ENCODE results near the gene ITPR1. TPM values are rescaled to one million over a fixed set of nuclear protein-coding genes. Genes with fewer than 3 reads are reported as not detected.

The ITPR1 gene
- total RNA-seq, 1 experiment from 2014 or later, result 7.5 TPM

GRCh38 chr3:4887177-4887576, 394.0 kb downstream of the ITPR1 start:
- Mint-ChIP-seq H3K36me3 (ENCODE audit: insufficient read depth, unreplicated experiment) (no peaks in the 10 kb centered on the region), H3K4me3 (ENCODE audit: unreplicated experiment) (no peak overlapping the region), H3K27me3 (ENCODE audit: insufficient read depth, unreplicated experiment) (no peaks in the 10 kb centered on the region), H3K9me3 (ENCODE audit: unreplicated experiment) (no peaks in the 10 kb centered on the region), H3K27ac (ENCODE audit: low read depth, unreplicated experiment) (no peak overlapping the region), H3K4me1 (ENCODE audit: insufficient read depth, unreplicated experiment) (peaks cover 6% of the 10 kb centered on the region)
- TF ChIP-seq, protein P1, sequence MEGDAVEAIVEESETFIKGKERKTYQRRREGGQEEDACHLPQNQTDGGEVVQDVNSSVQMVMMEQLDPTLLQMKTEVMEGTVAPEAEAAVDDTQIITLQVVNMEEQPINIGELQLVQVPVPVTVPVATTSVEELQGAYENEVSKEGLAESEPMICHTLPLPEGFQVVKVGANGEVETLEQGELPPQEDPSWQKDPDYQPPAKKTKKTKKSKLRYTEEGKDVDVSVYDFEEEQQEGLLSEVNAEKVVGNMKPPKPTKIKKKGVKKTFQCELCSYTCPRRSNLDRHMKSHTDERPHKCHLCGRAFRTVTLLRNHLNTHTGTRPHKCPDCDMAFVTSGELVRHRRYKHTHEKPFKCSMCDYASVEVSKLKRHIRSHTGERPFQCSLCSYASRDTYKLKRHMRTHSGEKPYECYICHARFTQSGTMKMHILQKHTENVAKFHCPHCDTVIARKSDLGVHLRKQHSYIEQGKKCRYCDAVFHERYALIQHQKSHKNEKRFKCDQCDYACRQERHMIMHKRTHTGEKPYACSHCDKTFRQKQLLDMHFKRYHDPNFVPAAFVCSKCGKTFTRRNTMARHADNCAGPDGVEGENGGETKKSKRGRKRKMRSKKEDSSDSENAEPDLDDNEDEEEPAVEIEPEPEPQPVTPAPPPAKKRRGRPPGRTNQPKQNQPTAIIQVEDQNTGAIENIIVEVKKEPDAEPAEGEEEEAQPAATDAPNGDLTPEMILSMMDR (IDR thresholded peaks at IDR 0.05; ENCODE audit: unreplicated experiment), result no peak
- CTCF ChIA-PET, result no interaction called here
- intact Hi-C loops (cut with micrococcal nuclease), result no loop called here
- DNase-seq (ENCODE audit: unreplicated experiment), result no peak
- BruUV-seq (replicated peaks), result no TSS peak
- POLR2A ChIA-PET, result no interaction called here

DNA sequence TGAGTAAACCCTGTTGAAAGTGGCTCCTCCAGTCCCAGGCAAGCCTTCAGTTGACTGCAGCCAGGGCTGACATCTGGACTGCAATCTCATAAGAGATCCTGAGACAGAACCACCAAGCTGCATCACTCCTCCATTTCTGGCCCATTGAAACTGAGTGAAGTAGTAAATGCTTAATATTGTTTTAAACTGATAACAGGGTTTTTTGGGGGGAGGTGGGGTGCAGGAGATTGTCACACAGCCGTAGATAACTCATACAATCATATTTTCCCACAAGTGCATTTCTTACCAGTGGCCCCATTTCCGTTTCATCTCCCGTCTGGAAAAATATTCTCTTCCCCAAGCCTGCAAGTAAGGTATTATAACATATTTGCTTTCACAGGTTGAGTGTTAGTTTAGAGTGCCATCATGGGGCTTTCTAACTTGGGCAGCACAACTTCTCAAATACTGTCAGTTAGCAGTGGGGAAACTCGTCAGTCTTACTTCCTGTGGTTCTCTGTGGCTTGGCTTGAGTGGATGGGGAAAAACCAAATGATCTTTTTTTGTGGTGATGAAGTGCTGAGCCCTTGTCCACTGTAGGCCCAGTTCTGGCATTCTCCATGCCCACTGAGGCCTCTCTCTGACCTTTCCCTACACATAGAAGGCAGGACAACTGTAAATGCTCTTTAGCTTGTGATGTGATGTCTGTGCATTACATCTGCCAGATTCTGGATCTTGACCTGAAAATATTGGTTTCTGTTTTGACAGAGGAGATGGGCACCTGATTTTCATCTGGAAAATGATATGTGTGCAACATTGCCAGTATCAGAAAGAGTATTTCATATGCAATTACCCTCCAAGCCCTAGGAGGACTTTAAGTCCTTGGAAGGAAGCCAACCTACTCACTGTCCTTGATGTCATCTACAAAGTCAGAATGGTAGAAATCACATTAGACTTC, 396.0 kb downstream of the ITPR1 start:
- H3K4me1 Mint-ChIP-seq (ENCODE audit: insufficient read depth, unreplicated experiment), result peaks cover 6% of the 10 kb centered on the region
- no peaks in the 10 kb centered on the region for H3K9me3 Mint-ChIP-seq (ENCODE audit: unreplicated experiment)
- H3K27me3 Mint-ChIP-seq (ENCODE audit: insufficient read depth, unreplicated experiment), result no peaks in the 10 kb centered on the region
- intact Hi-C loops (cut with micrococcal nuclease), result no loop called here
- no peaks in the 10 kb centered on the region for H3K36me3 Mint-ChIP-seq (ENCODE audit: insufficient read depth, unreplicated experiment)
- CTCF ChIA-PET, result interaction anchor here (1.1 kb wide), 1 partner anchor 16 kb away, joined by 3 read pairs; no protein-coding TSS in a partner anchor
- H3K4me3 Mint-ChIP-seq (ENCODE audit: unreplicated experiment), result no peak overlapping the region
- DNase-seq (ENCODE audit: unreplicated experiment), result no peak
- no TSS peak for BruUV-seq (replicated peaks)
- POLR2A ChIA-PET, result no interaction called here
- H3K27ac Mint-ChIP-seq (ENCODE audit: low read depth, unreplicated experiment), result no peak overlapping the region
- TF ChIP-seq, protein P1 (IDR thresholded peaks at IDR 0.05; ENCODE audit: unreplicated experiment), result no peak

DNA sequence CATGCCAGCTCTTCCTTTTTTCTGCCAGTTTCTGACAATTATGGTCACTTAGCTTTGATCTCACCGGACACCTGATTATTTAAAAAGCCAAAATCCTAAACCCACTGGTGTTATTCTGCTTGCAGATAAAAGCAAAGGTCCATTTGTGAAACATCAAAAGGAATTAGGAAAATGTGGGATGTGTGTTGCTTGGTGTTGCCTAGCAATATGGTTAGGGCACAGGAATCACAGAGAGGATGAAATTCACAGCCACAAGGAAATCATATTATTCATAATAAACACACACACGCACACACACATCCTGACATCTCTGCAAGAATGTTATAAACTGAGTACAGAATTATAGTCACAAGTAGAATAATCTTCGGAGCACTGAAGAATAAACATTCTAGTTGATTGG, 396.7 kb downstream of the ITPR1 start:
- Mint-ChIP-seq H3K4me1 (ENCODE audit: insufficient read depth, unreplicated experiment) (peaks cover 6% of the 10 kb centered on the region), H3K27me3 (ENCODE audit: insufficient read depth, unreplicated experiment) (no peaks in the 10 kb centered on the region), H3K36me3 (ENCODE audit: insufficient read depth, unreplicated experiment) (no peaks in the 10 kb centered on the region), H3K9me3 (ENCODE audit: unreplicated experiment) (no peaks in the 10 kb centered on the region), H3K27ac (ENCODE audit: low read depth, unreplicated experiment) (no peak overlapping the region), H3K4me3 (ENCODE audit: unreplicated experiment) (no peak overlapping the region)
- ChIA-PET CTCF (interaction anchor here (1.1 kb wide), 1 partner anchor 15 kb away, joined by 3 read pairs; no protein-coding TSS in a partner anchor), POLR2A (no interaction called here)
- TF ChIP-seq, protein P1 (IDR thresholded peaks at IDR 0.05; ENCODE audit: unreplicated experiment), result no peak
- no peak for DNase-seq (ENCODE audit: unreplicated experiment)
- no TSS peak for BruUV-seq (replicated peaks)
- intact Hi-C loops (cut with micrococcal nuclease), result no loop called here

- Mint-ChIP-seq H3K27me3 (ENCODE audit: insufficient read depth, unreplicated experiment) (no peaks in the 10 kb centered on the region), H3K9me3 (ENCODE audit: unreplicated experiment) (no peaks in the 10 kb centered on the region), H3K4me1 (ENCODE audit: insufficient read depth, unreplicated experiment) (peaks cover 14% of the 10 kb centered on the region), H3K27ac (ENCODE audit: low read depth, unreplicated experiment) (no peak overlapping the region), H3K4me3 (ENCODE audit: unreplicated experiment) (no peak overlapping the region), H3K36me3 (ENCODE audit: insufficient read depth, unreplicated experiment) (no peaks in the 10 kb centered on the region)
- ChIA-PET CTCF (interaction anchor here (0.6 to 1.1 kb wide), 2 partner anchors 20 to 85 kb away, joined by 3 to 5 read pairs; no protein-coding TSS in a partner anchor), POLR2A (no interaction called here)
- intact Hi-C loops (cut with micrococcal nuclease), result no loop called here
- DNase-seq (ENCODE audit: unreplicated experiment), result no peak
- TF ChIP-seq, protein P1 (IDR thresholded peaks at IDR 0.05; ENCODE audit: unreplicated experiment), result no peak
- no TSS peak for BruUV-seq (replicated peaks)
Observed at GRCh38 chr3:4894891-4895530, 401.9 kb downstream of the ITPR1 start.
